Activated CD4-positive, alpha-beta memory T cell treated with anti-CD3 and anti-CD28 coated beads for 36 hours (primary cell): ENCODE results near the gene INO80C. TPM values are rescaled to one million over a fixed set of nuclear protein-coding genes. Genes with fewer than 3 reads are reported as not detected.

Experiments used
- CTCF ChIA-PET: fragments of 350-600 bp; sonication (Branson Sonifier 250); formaldehyde crosslinking; loops from one replicate; lab custom pipeline; 2021; ENCODE audit warnings: antibody characterized with exemption, inconsistent platforms; lab: Charles Lee
- POLR2A ChIA-PET: fragments of 350-600 bp; sonication (Branson Sonifier 250); formaldehyde crosslinking; loops from one replicate; lab custom pipeline; 2021; ENCODE audit warnings: antibody characterized with exemption; lab: Charles Lee
- DNase-seq: peaks from one replicate; pipeline ENCODE4 v3.0.0-alpha.2; 2020
- H3K27ac Mint-ChIP-seq: one replicate; pipeline ENCODE4 v1.8.0; 2021; ENCODE audit warnings: mixed read lengths
- H3K27me3 Mint-ChIP-seq: one replicate; pipeline ENCODE4 v1.8.0; 2021; ENCODE audit warnings: mixed read lengths
- H3K36me3 Mint-ChIP-seq: one replicate; pipeline ENCODE4 v1.8.0; 2021; ENCODE audit warnings: mixed read lengths
- H3K4me1 Mint-ChIP-seq: one replicate; pipeline ENCODE4 v1.8.0; 2021; ENCODE audit warnings: low read depth, mixed read lengths
- H3K4me3 Mint-ChIP-seq: one replicate; pipeline ENCODE4 v1.8.0; 2021; ENCODE audit warnings: mild to moderate bottlenecking, mixed read lengths
- H3K9me3 Mint-ChIP-seq: one replicate; pipeline ENCODE4 v1.8.0; 2021; ENCODE audit warnings: mixed read lengths
- intact Hi-C: fragments of 100-400 bp; cut with micrococcal nuclease; formaldehyde crosslinking; loops from one replicate; pipeline ENCODE4 v1.15.1; 2023
- total RNA-seq, 2 experiments: library from RNA; stranded (reverse); gene quantifications; one replicate each; pipeline ENCODE4 v1.2.3, GENCODE V29; 2021

INO80C gene
- total RNA-seq, 2 experiments from 2014 or later = 25.3 to 28.5 TPM

GRCh38 chr18:35519148-35519899 lies 21.6 kb upstream of the INO80C start:
- Mint-ChIP-seq H3K36me3 (no peaks in the 10 kb centered on the region), H3K27ac (no peak overlapping the region), H3K27me3 (peaks cover under 1% of the 10 kb centered on the region), H3K4me1 (no peaks in the 10 kb centered on the region), H3K9me3 (no peaks in the 10 kb centered on the region), H3K4me3 (no peak overlapping the region)
- CTCF ChIA-PET = no interaction called here
- intact Hi-C loops = no loop called here
- no peak for DNase-seq
- POLR2A ChIA-PET = no interaction called here

DNA sequence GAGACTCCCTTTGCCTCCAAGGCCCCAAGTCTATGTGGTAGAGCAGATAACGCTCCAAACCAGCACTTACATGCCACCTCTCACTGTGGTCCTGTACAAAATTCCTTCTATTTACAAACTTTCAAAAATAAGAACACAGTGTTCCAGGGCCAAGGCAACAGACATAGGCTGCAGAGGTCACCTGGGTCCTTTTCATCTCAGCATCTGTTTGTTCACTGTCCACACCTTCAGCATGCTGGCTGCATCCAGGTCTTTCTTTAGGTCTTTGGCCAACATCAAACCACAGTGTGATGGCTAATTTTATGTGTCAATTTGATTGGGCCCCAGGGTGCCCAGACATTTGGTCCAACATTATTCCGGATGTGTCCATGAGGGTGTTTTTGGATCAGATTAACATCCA lies 20.0 kb upstream of the INO80C start:
- intact Hi-C loops = no loop called here
- Mint-ChIP-seq H3K36me3 (no peaks in the 10 kb centered on the region), H3K4me3 (no peak overlapping the region), H3K27me3 (no peaks in the 10 kb centered on the region), H3K4me1 (no peaks in the 10 kb centered on the region), H3K9me3 (no peaks in the 10 kb centered on the region), H3K27ac (no peak overlapping the region)
- POLR2A ChIA-PET = no interaction called here
- no peak for DNase-seq
- CTCF ChIA-PET = no interaction called here

DNA sequence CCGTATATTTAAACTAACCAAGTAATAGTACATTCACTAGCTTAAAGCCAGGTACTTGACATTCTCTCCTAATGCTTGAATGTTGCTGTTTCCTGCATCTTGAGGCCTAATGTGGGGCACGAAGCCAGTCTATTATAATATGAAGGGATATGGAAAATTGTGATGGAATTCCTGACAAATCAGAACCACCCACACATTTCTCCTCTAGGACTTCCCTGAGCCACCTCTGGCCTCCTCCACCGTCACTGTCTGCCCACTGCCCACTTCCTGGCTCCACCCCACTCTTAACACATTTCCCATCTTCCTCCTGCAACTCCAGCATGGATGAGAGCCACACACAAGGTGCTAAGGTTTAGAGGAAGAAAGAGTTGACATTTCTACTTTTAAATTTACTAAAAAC lies 19.0 kb upstream of the INO80C start:
- ChIA-PET POLR2A (no interaction called here), CTCF (no interaction called here)
- Mint-ChIP-seq H3K4me3 (no peak overlapping the region), H3K9me3 (no peaks in the 10 kb centered on the region), H3K4me1 (no peaks in the 10 kb centered on the region), H3K27me3 (no peaks in the 10 kb centered on the region), H3K36me3 (no peaks in the 10 kb centered on the region), H3K27ac (no peak overlapping the region)
- DNase-seq = no peak
- intact Hi-C loops = no loop called here

GRCh38 chr18:35516351-35516750 lies 18.6 kb upstream of the INO80C start:
- Mint-ChIP-seq H3K36me3 (no peaks in the 10 kb centered on the region), H3K9me3 (no peaks in the 10 kb centered on the region), H3K4me3 (no peak overlapping the region), H3K27ac (no peak overlapping the region), H3K27me3 (no peaks in the 10 kb centered on the region), H3K4me1 (no peaks in the 10 kb centered on the region)
- ChIA-PET CTCF (no interaction called here), POLR2A (no interaction called here)
- intact Hi-C loops = no loop called here
- no peak for DNase-seq

- no peak overlapping the region for H3K4me3 Mint-ChIP-seq
- ChIA-PET POLR2A (no interaction called here), CTCF (no interaction called here)
- no peak for DNase-seq
- no peaks in the 10 kb centered on the region for H3K4me1 Mint-ChIP-seq
- no peaks in the 10 kb centered on the region for H3K36me3 Mint-ChIP-seq
- H3K9me3 Mint-ChIP-seq = no peaks in the 10 kb centered on the region
- H3K27ac Mint-ChIP-seq = no peak overlapping the region
- H3K27me3 Mint-ChIP-seq = no peaks in the 10 kb centered on the region
- intact Hi-C loops = no loop called here
These were observed 17.8 kb upstream of the INO80C start for GRCh38 chr18:35515460-35516130.

DNA sequence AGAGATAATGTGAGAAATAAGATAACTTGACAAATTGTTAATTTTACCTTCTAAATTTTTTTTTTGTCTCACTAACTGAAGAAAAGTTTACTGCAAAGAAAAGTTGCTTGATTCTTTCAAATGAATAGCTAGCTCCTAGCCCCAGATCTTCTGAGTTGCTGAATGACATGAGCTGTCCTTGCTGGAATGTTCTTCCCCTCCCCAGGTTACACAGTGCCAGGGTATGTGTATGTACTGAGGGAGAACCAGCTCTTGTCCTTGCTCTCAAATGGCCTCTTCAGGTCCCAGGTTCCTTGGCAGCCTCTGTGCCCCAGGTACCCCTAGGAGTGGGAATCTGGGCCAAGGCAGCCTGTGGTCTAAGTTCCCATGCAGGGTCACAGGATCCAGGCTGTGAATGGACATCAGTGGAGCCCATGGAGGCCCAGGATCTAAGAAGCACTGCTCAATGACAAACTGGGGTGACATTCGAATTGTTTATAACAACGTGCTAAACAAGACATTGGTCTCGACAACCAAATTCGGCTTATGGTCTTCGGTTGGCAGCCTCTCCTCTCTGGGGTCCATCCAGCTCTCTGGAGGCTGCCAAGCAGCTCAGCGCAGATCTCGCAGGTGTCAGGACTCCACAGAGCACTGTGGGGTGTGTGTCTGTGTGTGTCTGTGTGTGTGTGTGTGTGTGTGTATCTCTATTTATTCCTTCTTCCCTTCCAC lies 17.1 kb upstream of the INO80C start:
- H3K36me3 Mint-ChIP-seq = no peaks in the 10 kb centered on the region
- H3K4me1 Mint-ChIP-seq = no peaks in the 10 kb centered on the region
- no peak overlapping the region for H3K4me3 Mint-ChIP-seq
- H3K9me3 Mint-ChIP-seq = no peaks in the 10 kb centered on the region
- intact Hi-C loops = loop anchor here (5.0 kb wide), 1 partner anchor 108 kb away; no protein-coding TSS in a partner anchor
- ChIA-PET POLR2A (no interaction called here), CTCF (no interaction called here)
- no peak for DNase-seq
- no peaks in the 10 kb centered on the region for H3K27me3 Mint-ChIP-seq
- H3K27ac Mint-ChIP-seq = no peak overlapping the region

- POLR2A ChIA-PET = no interaction called here
- no peaks in the 10 kb centered on the region for H3K4me1 Mint-ChIP-seq
These were observed 16.5 kb upstream of the INO80C start for GRCh38 chr18:35514283-35514682.

DNA sequence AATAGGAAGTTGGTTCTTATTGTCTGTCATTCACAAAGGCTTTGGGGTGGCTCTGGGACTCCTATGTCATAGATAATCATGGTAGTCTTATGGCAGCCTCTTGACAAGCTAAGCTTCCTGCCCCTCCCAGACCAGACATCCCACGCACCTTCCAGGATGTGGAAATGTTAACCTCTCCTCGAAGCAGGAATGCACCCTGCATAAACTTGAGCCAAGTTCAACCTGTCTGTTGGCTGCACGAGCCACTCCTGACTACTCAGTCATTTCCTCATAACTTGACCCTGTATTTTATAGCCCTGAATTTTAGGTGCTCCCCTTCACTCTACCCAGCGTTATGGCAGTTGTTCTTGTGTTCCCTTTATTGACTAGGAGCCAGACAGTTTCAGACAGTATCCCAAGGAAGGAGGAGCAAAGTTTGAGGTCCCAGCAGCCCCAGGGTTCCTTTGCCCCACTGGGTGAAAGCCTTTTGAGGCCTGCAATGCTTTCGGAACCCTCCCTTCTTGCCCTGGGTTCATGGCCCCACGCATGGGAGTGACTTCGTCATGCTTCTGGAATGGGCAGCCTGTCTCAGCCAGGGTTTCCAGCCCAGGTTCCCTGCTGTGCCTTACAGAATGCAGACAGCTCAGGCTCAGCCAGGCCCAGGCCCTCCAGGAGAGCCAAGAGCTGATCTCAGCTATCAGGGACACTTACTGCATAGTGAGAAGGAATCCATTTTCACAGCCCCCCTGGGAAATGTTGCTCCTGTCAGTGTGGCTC lies 15.6 kb upstream of the INO80C start:
- ChIA-PET CTCF (no interaction called here), POLR2A (no interaction called here)
- intact Hi-C loops = loop anchor here (5.0 kb wide), 1 partner anchor 106 kb away; no protein-coding TSS in a partner anchor
- Mint-ChIP-seq H3K36me3 (no peaks in the 10 kb centered on the region), H3K27ac (no peak overlapping the region), H3K9me3 (no peaks in the 10 kb centered on the region), H3K4me3 (no peak overlapping the region), H3K27me3 (no peaks in the 10 kb centered on the region), H3K4me1 (no peaks in the 10 kb centered on the region)
- no peak for DNase-seq

More at GRCh38 chr18:35514283-35514682, 16.5 kb upstream of the INO80C start:
- no peaks in the 10 kb centered on the region for H3K36me3 Mint-ChIP-seq
- no peaks in the 10 kb centered on the region for H3K27me3 Mint-ChIP-seq
- intact Hi-C loops = loop anchor here (5.0 kb wide), 1 partner anchor 107 kb away; no protein-coding TSS in a partner anchor
- H3K27ac Mint-ChIP-seq = no peak overlapping the region
- H3K4me3 Mint-ChIP-seq = no peak overlapping the region
- CTCF ChIA-PET = interaction anchor here (0.6 kb wide), 1 partner anchor 128 kb away, joined by 3 read pairs; no protein-coding TSS in a partner anchor
- H3K9me3 Mint-ChIP-seq = no peaks in the 10 kb centered on the region
- no peak for DNase-seq

DNA sequence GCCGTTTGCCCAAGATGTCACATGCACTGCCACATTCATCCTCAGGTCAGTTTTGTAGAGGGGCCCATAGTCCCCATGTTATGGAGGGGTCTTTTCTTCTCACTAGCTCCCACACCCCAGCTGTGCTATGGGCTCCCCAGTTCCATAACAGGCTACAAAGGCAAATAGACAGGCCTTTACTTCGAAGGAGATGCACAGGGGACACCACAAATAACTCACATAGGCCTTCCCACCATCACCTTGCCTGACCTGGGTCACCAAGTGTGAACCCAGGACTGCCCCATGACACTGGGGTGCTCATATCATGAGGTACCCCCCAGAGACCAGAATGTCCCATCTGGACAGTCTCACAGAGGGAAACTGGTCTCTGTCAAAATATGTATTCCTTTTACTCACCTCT lies 15.0 kb upstream of the INO80C start:
- DNase-seq = no peak
- H3K36me3 Mint-ChIP-seq = no peaks in the 10 kb centered on the region
- H3K4me1 Mint-ChIP-seq = no peaks in the 10 kb centered on the region
- H3K4me3 Mint-ChIP-seq = no peak overlapping the region
- intact Hi-C loops = loop anchor here (5.0 kb wide), 1 partner anchor 105 kb away; no protein-coding TSS in a partner anchor
- no peaks in the 10 kb centered on the region for H3K9me3 Mint-ChIP-seq
- CTCF ChIA-PET = no interaction called here
- POLR2A ChIA-PET = no interaction called here
- no peak overlapping the region for H3K27ac Mint-ChIP-seq
- no peaks in the 10 kb centered on the region for H3K27me3 Mint-ChIP-seq

GRCh38 chr18:35511833-35512232 lies 14.1 kb upstream of the INO80C start:
- Mint-ChIP-seq H3K36me3 (no peaks in the 10 kb centered on the region), H3K4me1 (no peaks in the 10 kb centered on the region), H3K27me3 (no peaks in the 10 kb centered on the region), H3K27ac (no peak overlapping the region), H3K4me3 (no peak overlapping the region), H3K9me3 (no peaks in the 10 kb centered on the region)
- intact Hi-C loops = loop anchor here (5.0 kb wide), 1 partner anchor 105 kb away; no protein-coding TSS in a partner anchor
- CTCF ChIA-PET = interaction anchor here (1.1 kb wide), 1 partner anchor 102 kb away, joined by 3 read pairs; no protein-coding TSS in a partner anchor
- POLR2A ChIA-PET = no interaction called here
- DNase-seq = no peak

- Mint-ChIP-seq H3K36me3 (no peaks in the 10 kb centered on the region), H3K27ac (no peak overlapping the region), H3K4me1 (no peaks in the 10 kb centered on the region), H3K9me3 (no peaks in the 10 kb centered on the region), H3K4me3 (no peak overlapping the region), H3K27me3 (no peaks in the 10 kb centered on the region)
- CTCF ChIA-PET = interaction anchor here (1.1 kb wide), 1 partner anchor 101 kb away, joined by 3 read pairs; no protein-coding TSS in a partner anchor
- intact Hi-C loops = loop anchor here (5.0 kb wide), 1 partner anchor 104 kb away; no protein-coding TSS in a partner anchor
- POLR2A ChIA-PET = no interaction called here
- DNase-seq = no peak
These were observed 13.7 kb upstream of the INO80C start for GRCh38 chr18:35511428-35511827.
